Renal cortex interstitium (tissue), 11 donors: ENCODE data around the gene CD300LG. TPM values are rescaled to one million over a fixed set of nuclear protein-coding genes. Genes with fewer than 3 reads are reported as not detected.
"Not testable (repeated sequence)": the region's sequence is repeated elsewhere in the genome, so short reads cannot be mapped to it uniquely, and the experiment has no call there.

Experiments
- DNase-seq, 11 donors: peaks; one replicate each; pipeline ENCODE4 v3.0.0-alpha.2; 2013; ENCODE audit warnings: low read depth in 9 of 11, low spot score in 4 of 11; ENCODE audit errors: extremely low read depth in 1 of 11
- polyA plus RNA-seq, 3 donors: library from polyadenylated mRNA; unstranded; fragments of 120-200 nt; gene quantifications; one replicate each; pipeline ENCODE4 v1.2.1, GENCODE V29; 2013; ENCODE audit not compliant: insufficient read length in 3 of 3

The CD300LG gene
- polyA plus RNA-seq, 3 donors: 0.89 to 1.7 (median 1.3) TPM

- DNase-seq: no peak
Observed at GRCh38 chr17:43873091-43873490, 26.1 kb downstream of the CD300LG start.

- no peak for DNase-seq
Observed at GRCh38 chr17:43873815-43874214, 26.8 kb downstream of the CD300LG start.

GRCh38 chr17:43874293-43874692 is 27.3 kb downstream of the CD300LG start:
- no peak for DNase-seq

GRCh38 chr17:43875476-43876147 is 28.6 kb downstream of the CD300LG start:
- no peak for DNase-seq

- no peak for DNase-seq
Observed at GRCh38 chr17:43877031-43877430, 30.1 kb downstream of the CD300LG start.

- DNase-seq: no peak
Observed at GRCh38 chr17:43877451-43878155, 30.6 kb downstream of the CD300LG start.

GRCh38 chr17:43878260-43879175 is 31.5 kb downstream of the CD300LG start:
- DNase-seq: peak in 10 of 11 donors; percentile 37 to 67 (median 62)

- no peak for DNase-seq
Observed at GRCh38 chr17:43879723-43880419, 32.9 kb downstream of the CD300LG start.

GRCh38 chr17:43880420-43880991 is 33.5 kb downstream of the CD300LG start:
- DNase-seq: peak in 10 of 11 donors; percentile 35 to 67 (median 54)

- DNase-seq: no peak
Observed at GRCh38 chr17:43881181-43881580, 34.2 kb downstream of the CD300LG start.

GRCh38 chr17:43881758-43882505 is 35.0 kb downstream of the CD300LG start:
- no peak for DNase-seq

- no peak for DNase-seq
Observed at GRCh38 chr17:43882761-43883415, 35.9 kb downstream of the CD300LG start.

- no peak for DNase-seq
Observed at GRCh38 chr17:43888548-43888947, 41.6 kb downstream of the CD300LG start.

- DNase-seq: no peak
Observed at GRCh38 chr17:43890240-43890639, 43.3 kb downstream of the CD300LG start.

GRCh38 chr17:43891851-43892646 is 45.1 kb downstream of the CD300LG start:
- DNase-seq: no peak

- DNase-seq: no peak
Observed at GRCh38 chr17:43892647-43892952, 45.6 kb downstream of the CD300LG start.

- not testable (repeated sequence) for DNase-seq
Observed at GRCh38 chr17:43894494-43894893, 47.5 kb downstream of the CD300LG start.
